ENCODE results near the gene F13B.

DNA sequence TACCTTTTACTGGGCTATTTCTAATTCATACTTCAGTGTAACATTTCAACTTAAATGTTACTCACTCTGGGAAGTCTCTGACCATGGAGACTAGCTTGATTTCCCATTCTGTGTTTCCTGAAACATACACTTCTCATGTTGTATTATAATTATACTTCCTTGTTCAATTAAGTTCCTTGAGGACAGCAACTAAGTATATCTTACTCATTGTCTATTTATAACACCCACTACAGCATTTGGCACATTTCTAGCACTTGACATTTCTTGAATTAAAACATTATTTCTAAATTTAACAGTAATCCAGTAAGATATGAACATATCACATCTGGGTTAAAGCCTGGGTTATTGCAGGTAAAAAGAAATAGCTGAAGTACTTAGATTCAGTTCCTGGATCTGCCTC lies 32.4 kb upstream of the F13B start:
- no peak for TF ChIP-seq POLR2AphosphoS5 (IDR thresholded peaks at IDR 0.05; ENCODE audit: insufficient read depth, low read depth, low read length)
- no peak for TF ChIP-seq CTCF (IDR thresholded peaks at IDR 0.05; ENCODE audit: extremely low read depth in 1 of 2, insufficient read depth in 1 of 2, low read depth in 1 of 2, low read length in 2 of 2)
- TF ChIP-seq EZH2 (IDR thresholded peaks at IDR 0.05; ENCODE audit: borderline replicate concordance, low read depth, low read length, severe bottlenecking) = no peak
- TF ChIP-seq POLR2A (IDR thresholded peaks at IDR 0.05; ENCODE audit: low read depth, low read length) = no peak
- TF ChIP-seq MAX (IDR thresholded peaks at IDR 0.05; ENCODE audit: insufficient read depth, insufficient read length) = no peak
- TF ChIP-seq MYC (IDR thresholded peaks at IDR 0.05; ENCODE audit: low read depth, low read length) = no peak
- no peak for TF ChIP-seq FOS (IDR thresholded peaks at IDR 0.05; ENCODE audit: borderline replicate concordance, insufficient read depth, low read length)
- TF ChIP-seq JUN (IDR thresholded peaks at IDR 0.05; ENCODE audit: borderline replicate concordance, insufficient read depth, insufficient read length, low read depth) = no peak
